Measurements from ENCODE around the gene TPCN2. TPM values are rescaled to one million over a fixed set of nuclear protein-coding genes. Genes with fewer than 3 reads are reported as not detected.

Gene TPCN2
- total and polyA plus RNA-seq, 9 of the 15 experiments (the other 6 are each of a cell fraction or from before 2014, with no cell fraction given) = 0.66 to 10.2 (median 4.6) TPM

DNA sequence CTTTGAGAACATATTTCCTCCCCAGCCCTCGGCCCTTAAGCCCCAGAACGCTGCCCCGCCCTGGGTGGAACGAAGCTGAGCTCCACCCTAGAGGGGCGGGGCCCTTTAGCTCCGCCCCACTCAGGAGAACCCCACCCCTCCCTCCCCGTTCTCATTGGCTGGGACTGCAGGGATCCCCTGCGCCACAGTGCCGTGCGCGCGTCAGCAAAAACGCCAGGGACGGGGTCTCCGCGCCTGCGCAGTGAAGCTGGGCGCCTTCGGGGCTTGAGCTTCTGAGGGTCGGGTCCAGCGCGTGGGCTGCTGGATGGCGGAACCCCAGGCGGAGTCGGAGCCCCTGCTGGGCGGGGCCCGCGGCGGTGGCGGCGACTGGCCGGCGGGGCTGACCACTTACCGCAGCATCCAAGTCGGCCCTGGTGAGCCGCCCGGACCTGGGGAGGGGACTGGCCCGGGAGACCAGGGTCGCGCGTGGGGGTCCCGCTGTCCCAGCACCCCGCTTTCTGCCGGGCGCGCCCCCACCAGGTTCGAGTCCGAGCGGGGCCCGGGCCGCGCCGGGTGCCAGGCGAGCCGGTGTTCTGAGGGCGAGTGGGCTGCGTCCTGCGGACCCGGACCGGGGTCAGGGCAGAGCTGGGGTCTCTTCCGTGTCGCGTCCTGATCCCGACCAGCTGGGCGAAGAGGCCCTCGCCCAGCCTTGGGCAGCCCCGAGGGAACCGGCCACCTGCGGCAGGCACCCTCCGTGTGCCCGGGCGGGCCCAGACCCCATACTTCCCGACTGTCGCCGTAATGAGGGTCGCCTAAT is at the start of gene TPCN2 (continued):
- TF ChIP-seq CAMTA2 (CRISPR knock-in tag; conservative IDR thresholded peaks at IDR 0.05) (no peak), PHF8 (IDR thresholded peaks at IDR 0.05; ENCODE audit: borderline replicate concordance, low read length) (peak; percentile 75; the same call in 1 of the 2 replicates), PHB2 (IDR thresholded peaks at IDR 0.05; ENCODE audit: low read depth) (no peak), STAT5A (IDR thresholded peaks at IDR 0.05; ENCODE audit: borderline replicate concordance, low read length) (no peak), MEF2D (tag; conservative IDR thresholded peaks at IDR 0.05; ENCODE audit: low read depth) (no peak), ZNF146 (CRISPR knock-in tag; IDR thresholded peaks at IDR 0.05; ENCODE audit: unreplicated experiment) (no peak), ZZZ3 (IDR thresholded peaks at IDR 0.05) (no peak), NR1H2 (CRISPR knock-in tag; IDR thresholded peaks at IDR 0.05) (0 out of 2 replicates have a peak, but pooled peaks have one; percentile 39), RAD21 (CRISPR knock-in tag; conservative IDR thresholded peaks at IDR 0.05 in 1 of 2, IDR thresholded peaks at IDR 0.05 in 1 of 2) (no peak), MBD2 (IDR thresholded peaks at IDR 0.05; ENCODE audit: borderline replicate concordance, low read depth) (peak; percentile 37; the same call in 1 of the 2 replicates), ELF4 (CRISPR knock-in tag; IDR thresholded peaks at IDR 0.05) (no peak), NR2C2 (CRISPR knock-in tag; IDR thresholded peaks at IDR 0.05) (no peak), NR2C2 (tag; IDR thresholded peaks at IDR 0.05) (no peak; the same call in 1 of the 2 replicates), CEBPB (tag; IDR thresholded peaks at IDR 0.05) (no peak), POLR2H (tag; IDR thresholded peaks at IDR 0.05; ENCODE audit: low read depth) (no peak), ZNF347 (CRISPR knock-in tag; IDR thresholded peaks at IDR 0.05; ENCODE audit: low read depth) (no peak), HNRNPUL1 (IDR thresholded peaks at IDR 0.05; ENCODE audit: low read length) (no peak), ZNF79 (CRISPR knock-in tag; IDR thresholded peaks at IDR 0.05; ENCODE audit: low read depth) (no peak), KLF1 (tag; IDR thresholded peaks at IDR 0.05) (peak; percentile 82), TAF9B (IDR thresholded peaks at IDR 0.05; ENCODE audit: partially characterized antibody) (no peak)
- TF ChIP-seq, protein P1, sequence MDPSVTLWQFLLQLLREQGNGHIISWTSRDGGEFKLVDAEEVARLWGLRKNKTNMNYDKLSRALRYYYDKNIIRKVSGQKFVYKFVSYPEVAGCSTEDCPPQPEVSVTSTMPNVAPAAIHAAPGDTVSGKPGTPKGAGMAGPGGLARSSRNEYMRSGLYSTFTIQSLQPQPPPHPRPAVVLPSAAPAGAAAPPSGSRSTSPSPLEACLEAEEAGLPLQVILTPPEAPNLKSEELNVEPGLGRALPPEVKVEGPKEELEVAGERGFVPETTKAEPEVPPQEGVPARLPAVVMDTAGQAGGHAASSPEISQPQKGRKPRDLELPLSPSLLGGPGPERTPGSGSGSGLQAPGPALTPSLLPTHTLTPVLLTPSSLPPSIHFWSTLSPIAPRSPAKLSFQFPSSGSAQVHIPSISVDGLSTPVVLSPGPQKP (CRISPR knock-in tag; IDR thresholded peaks at IDR 0.05) = no peak
- TF ChIP-seq, protein P2, sequence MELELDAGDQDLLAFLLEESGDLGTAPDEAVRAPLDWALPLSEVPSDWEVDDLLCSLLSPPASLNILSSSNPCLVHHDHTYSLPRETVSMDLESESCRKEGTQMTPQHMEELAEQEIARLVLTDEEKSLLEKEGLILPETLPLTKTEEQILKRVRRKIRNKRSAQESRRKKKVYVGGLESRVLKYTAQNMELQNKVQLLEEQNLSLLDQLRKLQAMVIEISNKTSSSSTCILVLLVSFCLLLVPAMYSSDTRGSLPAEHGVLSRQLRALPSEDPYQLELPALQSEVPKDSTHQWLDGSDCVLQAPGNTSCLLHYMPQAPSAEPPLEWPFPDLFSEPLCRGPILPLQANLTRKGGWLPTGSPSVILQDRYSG (tag; conservative IDR thresholded peaks at IDR 0.05; ENCODE audit: low read depth) = no peak
- TF ChIP-seq, protein P3, sequence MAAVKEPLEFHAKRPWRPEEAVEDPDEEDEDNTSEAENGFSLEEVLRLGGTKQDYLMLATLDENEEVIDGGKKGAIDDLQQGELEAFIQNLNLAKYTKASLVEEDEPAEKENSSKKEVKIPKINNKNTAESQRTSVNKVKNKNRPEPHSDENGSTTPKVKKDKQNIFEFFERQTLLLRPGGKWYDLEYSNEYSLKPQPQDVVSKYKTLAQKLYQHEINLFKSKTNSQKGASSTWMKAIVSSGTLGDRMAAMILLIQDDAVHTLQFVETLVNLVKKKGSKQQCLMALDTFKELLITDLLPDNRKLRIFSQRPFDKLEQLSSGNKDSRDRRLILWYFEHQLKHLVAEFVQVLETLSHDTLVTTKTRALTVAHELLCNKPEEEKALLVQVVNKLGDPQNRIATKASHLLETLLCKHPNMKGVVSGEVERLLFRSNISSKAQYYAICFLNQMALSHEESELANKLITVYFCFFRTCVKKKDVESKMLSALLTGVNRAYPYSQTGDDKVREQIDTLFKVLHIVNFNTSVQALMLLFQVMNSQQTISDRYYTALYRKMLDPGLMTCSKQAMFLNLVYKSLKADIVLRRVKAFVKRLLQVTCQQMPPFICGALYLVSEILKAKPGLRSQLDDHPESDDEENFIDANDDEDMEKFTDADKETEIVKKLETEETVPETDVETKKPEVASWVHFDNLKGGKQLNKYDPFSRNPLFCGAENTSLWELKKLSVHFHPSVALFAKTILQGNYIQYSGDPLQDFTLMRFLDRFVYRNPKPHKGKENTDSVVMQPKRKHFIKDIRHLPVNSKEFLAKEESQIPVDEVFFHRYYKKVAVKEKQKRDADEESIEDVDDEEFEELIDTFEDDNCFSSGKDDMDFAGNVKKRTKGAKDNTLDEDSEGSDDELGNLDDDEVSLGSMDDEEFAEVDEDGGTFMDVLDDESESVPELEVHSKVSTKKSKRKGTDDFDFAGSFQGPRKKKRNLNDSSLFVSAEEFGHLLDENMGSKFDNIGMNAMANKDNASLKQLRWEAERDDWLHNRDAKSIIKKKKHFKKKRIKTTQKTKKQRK (IDR thresholded peaks at IDR 0.05; ENCODE audit: borderline replicate concordance, low read depth, low read length) = no peak

All from K562 (cell line).